PFSK-1 (cell line): ENCODE measurements around the gene TMEM69.

ENCODE experiments used
- FOXP2 ChIP-seq: optimal IDR thresholded peaks from 2 replicates; pipeline ENCODE3; 2011; ENCODE audit warnings: borderline replicate concordance, control low read depth, inconsistent platforms; ENCODE audit not compliant: insufficient read depth; ENCODE audit errors: extremely low read length, extremely low read depth
- POLR2AphosphoS5 ChIP-seq: IDR thresholded peaks from 2 replicates; pipeline ENCODE4 v1.6.1; 2012; ENCODE audit warnings: low read depth, mild to moderate bottlenecking, control low read depth, low read length, moderate library complexity
- SIN3A ChIP-seq: IDR thresholded peaks from 2 replicates; pipeline ENCODE4 v1.6.1; 2012; ENCODE audit warnings: mild to moderate bottlenecking, low read length, moderate library complexity, borderline replicate concordance; ENCODE audit not compliant: insufficient read depth
- TAF1 ChIP-seq: IDR thresholded peaks from 2 replicates; pipeline ENCODE4 v1.6.1; 2012; ENCODE audit warnings: low read length, control low read depth, borderline replicate concordance; ENCODE audit not compliant: insufficient read depth
- TF ChIP-seq, protein P1 (sequence below), 2 experiments: IDR thresholded peaks; 2 replicates each; pipeline versions ENCODE4 v1.6.1 to v1.8.0; 2011 to 2012; ENCODE audit warnings: low read depth in 2 of 2, low read length in 2 of 2, control low read depth in 1 of 2, inconsistent platforms in 1 of 2, mild to moderate bottlenecking in 1 of 2, moderate library complexity in 1 of 2; ENCODE audit not compliant: insufficient read depth in 1 of 2

DNA sequence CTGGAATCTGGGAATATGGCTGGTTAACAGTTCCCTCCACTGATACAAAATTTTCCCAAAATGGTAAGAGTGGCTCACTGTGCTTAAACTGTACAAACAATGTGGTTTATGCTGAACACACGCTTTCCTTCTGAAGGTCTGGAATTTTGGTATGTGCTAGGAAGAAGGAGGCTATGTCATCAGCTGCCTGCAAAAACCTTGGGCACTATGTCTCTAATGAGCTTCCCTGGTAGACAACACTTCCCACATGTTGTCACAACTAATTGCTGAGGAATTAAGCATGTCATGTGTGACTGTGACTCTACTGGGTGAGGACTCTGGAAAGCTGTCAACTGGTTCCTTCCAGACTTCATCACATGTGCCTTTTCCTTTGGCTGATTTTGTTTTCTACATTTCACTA is 33.2 kb downstream of the TMEM69 start:
- TF ChIP-seq TAF1 (no peak), POLR2AphosphoS5 (no peak), SIN3A (no peak), FOXP2 (no peak)
- TF ChIP-seq, protein P1, sequence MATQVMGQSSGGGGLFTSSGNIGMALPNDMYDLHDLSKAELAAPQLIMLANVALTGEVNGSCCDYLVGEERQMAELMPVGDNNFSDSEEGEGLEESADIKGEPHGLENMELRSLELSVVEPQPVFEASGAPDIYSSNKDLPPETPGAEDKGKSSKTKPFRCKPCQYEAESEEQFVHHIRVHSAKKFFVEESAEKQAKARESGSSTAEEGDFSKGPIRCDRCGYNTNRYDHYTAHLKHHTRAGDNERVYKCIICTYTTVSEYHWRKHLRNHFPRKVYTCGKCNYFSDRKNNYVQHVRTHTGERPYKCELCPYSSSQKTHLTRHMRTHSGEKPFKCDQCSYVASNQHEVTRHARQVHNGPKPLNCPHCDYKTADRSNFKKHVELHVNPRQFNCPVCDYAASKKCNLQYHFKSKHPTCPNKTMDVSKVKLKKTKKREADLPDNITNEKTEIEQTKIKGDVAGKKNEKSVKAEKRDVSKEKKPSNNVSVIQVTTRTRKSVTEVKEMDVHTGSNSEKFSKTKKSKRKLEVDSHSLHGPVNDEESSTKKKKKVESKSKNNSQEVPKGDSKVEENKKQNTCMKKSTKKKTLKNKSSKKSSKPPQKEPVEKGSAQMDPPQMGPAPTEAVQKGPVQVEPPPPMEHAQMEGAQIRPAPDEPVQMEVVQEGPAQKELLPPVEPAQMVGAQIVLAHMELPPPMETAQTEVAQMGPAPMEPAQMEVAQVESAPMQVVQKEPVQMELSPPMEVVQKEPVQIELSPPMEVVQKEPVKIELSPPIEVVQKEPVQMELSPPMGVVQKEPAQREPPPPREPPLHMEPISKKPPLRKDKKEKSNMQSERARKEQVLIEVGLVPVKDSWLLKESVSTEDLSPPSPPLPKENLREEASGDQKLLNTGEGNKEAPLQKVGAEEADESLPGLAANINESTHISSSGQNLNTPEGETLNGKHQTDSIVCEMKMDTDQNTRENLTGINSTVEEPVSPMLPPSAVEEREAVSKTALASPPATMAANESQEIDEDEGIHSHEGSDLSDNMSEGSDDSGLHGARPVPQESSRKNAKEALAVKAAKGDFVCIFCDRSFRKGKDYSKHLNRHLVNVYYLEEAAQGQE (IDR thresholded peaks at IDR 0.05; ENCODE audit: insufficient read depth in 1 of 2, low read depth in 2 of 2, low read length in 2 of 2), result no peak
